HG03097 (cell line): ENCODE measurements around the gene CGB8.

Experiments used
- ATAC-seq: cut with Tn5 transposase; IDR thresholded peaks from one replicate; pipeline ENCODE4 v1.9.1; 2021; ENCODE audit not compliant: unreplicated experiment, low FRiP score

CGB8 gene

DNA sequence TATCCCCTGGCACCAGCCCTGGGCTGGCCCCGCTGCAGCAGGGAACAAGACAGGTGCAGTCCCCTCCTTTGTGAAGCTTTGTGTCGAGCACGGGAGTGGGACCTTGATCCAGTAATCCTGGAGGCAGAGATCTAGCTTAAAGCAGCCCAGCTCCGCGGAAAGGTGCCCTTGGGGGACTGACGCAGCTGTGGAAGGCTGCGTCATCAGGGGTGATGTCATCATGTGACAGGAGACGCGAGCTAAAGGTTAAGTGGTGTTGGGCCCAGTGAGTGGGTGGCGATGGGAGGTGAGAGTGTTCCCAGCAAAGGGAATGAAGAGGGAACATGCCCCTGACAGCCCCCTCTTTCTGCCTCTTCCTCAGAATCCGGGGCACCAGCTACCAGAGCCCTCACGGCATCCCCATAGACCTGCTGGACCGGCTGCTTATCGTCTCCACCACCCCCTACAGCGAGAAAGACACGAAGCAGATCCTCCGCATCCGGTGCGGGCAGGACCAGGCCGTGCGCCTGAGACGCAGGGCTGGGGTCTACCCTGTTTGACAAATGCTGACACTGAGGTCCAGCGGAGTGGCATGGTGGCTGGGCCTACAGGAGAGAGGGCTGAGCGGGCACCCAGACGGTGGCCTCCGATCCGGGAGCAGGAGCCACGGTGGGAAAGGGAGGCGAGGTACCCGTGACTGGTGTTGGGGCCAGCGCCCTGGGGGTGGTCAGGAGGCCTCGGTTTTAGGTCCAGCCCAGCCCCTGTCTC, 34.6 kb downstream of the CGB8 start:
- ATAC-seq: no peak

DNA sequence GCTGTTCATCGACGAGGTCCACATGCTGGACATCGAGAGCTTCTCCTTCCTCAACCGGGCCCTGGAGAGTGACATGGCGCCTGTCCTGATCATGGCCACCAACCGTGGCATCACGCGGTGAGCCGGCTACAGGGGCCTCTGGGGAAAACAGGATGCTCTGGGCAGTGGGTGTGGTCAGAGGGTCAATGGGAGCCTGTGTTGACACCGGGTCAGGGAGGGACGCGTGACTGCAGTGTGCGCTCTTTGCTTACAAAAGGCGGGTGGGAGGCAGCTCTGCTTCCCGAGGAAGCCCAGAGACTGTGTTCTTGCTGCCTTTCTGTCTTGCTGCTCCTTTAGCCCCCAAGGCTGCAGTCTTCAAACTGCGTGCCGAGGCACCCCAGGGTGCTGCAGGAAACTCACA, 37.7 kb downstream of the CGB8 start:
- no peak for ATAC-seq

DNA sequence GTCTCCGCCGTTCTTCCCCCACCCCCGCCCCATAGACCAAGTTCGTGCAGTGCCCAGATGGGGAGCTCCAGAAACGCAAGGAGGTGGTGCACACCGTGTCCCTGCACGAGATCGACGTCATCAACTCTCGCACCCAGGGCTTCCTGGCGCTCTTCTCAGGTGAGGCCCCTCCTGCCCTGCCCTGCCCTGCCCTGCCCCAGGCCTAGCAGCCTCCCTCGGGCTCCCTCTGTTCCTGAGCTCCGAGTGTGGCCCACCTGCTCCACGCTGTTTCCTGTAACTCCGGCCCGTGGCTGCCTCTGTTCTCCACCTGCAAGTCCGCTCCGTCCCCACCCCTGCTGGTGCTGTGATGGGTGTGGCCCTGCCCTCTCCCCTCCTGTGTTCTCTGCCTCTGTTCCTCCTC, 38.5 kb downstream of the CGB8 start:
- ATAC-seq: no peak

DNA sequence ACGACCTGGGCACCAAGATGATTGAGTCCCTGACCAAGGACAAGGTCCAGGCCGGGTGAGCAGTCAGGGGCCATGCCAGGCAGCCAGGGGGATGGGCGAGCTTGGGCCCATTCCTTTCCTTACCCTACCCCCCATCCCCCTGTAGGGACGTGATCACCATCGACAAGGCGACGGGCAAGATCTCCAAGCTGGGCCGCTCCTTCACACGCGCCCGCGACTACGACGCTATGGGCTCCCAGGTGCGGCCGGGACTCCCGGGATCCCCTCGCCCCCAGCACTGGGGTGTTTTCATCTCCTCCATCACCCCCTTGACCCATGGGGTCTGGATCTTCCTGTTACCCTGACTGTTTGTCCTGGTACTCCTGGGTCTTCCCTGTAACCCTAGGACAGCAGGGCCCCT, 39.1 kb downstream of the CGB8 start:
- no peak for ATAC-seq

DNA sequence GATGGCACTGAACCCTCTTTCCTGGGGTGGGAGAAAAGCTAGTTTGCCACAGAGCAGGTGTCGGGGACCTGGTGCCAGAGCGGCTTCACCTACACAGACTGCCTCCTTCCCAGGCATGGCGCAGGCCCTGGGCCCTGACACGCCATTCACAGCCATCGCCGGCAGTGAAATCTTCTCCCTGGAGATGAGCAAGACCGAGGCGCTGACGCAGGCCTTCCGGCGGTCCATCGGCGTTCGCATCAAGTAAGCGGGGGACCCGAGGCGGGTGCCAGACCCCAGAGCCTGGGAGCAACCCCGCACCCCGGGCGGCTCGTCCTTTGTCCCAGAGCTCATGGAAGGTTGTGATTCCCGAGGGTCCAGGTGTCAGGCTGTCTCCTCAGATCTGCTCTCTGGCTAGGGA, 42.0 kb downstream of the CGB8 start:
- ATAC-seq: no peak

DNA sequence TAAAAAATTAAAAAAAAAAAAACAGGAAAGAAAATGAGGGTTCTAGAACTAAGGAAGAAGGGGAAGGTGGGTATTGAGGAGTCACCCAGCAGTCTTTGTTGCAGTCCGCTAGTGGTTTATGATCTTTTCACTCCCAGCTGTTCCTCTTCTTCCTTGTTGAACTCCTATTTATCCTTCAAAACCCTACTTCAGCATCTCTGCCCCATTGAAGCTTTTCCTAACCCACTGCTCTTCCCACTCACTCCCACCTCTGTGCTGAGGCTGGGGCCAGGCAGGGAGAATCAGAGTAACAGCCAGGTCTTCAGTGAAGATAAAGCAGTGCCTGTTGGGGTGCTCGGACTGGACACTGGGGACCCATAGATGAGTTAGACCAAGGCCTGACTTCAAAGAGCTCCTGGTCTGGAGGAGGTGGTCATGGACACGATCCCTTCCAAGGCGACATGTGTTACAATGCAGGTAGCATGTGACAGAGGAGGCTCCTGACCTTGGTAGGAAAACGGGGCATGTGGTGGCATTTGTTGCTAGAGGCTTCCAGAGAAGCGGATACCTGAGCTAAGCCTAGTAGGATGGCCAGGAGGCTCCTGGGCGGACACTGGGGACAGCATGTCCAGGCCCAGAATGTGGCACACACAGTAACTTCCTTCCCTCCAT, 43.8 kb downstream of the CGB8 start:
- no peak for ATAC-seq

DNA sequence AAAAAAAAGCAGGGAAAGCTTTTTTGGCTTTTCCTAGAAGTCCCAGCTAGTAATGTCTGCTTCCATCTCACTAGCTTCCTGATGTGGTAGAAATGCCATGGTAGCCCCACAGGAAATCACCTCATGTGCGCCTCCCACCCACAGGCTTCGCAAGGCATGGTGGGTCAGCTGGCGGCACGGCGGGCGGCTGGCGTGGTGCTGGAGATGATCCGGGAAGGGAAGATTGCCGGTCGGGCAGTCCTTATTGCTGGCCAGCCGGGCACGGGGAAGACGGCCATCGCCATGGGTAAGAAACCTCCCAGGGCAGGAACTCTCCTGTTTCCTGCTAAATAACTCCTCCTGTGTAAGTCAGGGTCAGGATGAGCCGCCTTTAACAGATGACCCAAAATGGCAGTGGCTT, 44.8 kb downstream of the CGB8 start:
- no peak for ATAC-seq

DNA sequence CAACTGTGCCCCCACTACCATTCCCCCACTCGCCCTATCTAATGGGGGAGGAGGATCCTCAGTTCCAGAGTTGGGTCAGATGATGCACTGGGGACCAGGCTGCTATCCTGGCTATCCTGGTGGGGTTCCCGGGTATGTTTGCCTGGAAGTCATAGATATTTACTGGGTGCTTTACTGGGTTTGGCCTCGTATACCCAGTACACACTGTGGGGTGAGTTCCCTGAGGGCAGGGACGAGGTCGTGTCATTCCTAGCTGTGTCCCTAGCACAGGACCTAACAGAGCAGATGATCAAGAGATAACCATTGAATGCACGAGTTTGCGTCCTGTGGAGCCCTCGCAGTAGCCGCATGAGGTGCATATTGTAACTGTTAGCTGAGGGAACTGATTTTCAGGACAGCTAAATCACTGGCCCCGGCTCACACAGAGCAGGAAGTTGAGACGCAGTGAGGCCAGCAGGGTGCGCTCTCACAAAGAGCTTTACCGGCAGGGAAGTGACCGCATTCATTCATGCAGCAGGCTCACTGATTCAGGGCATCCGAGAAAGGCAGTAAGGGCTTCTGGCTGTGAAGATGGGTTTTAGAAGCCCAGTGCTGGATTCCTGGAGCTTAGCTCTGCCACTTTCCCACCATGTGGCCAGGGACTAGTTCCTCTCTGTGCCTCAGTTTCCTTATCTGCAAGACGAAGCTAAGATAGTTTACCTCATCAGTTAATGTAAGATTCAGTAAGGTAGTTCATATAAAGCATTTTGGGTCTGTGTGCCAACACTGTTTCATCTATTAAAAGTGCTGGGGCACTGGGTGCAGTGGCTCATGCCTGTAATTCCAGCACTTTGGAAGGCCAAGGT, 49.2 kb downstream of the CGB8 start:
- no peak for ATAC-seq

DNA sequence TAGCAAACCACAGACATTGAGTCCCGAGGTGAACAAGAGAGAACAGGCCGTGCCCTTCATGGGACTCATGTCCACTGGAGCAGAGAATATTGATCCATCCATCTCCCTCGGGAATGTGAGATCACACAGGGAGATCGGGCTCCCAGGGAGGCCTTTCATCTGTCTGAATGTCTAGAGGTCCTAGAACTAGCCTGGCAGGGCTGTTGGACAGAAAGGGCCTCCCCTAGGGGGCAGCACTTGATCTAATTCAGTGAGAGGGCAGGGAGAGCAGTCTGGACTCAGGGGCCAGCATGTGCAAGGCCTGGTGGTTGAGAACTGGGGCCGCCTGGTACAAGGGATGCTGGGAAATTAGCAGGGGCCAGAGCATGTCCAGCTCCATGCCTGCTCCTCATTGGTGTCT, 50.9 kb downstream of the CGB8 start:
- no peak for ATAC-seq
